ENCODE measurements around the gene NIPA2.
"Not testable (repeated sequence)": the region's sequence is repeated elsewhere in the genome, so short reads cannot be mapped to it uniquely, and the experiment has no call there.

Gene NIPA2

DNA sequence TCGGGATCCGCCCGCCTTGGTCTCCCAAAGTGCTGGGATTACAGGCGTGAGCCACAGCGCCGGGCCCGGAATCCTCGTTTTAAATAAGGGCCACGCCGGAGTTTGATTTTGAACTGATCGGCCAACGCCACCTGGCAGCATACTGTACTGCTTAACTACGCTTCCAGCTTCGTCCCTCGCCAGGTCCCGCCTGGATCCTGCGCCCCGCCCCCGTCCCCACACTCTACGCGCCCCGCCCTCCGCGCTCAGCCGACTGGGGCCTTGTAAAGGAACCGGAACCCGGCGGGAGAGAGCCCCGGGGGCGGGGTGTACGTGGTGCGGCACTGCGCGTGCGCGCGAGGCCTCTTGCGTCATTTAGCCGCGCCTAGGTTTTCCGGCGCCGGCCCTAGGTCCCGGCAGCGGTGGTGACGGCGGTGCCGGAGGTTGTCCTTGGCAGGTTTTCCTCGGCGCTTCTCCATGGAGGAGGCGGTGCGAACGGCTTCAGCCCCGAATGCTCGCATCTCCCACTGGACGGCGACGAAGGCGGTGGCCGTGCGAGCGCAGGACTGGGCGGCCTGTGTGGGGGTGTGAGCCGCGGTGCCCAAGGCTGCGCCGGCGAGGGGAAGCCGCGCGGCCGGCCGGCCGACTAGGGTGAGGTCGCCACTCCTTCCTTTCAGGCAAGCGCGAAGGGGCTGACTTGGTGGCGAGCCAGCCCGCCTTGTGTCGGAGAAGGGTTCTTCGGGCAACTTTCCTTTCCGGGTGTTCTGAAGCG, at the start of gene NIPA2:
NIPA2 (plus strand) TSS at position 375 of the 751 bp plus-strand sequence. CDS start 13,066 bp downstream, outside the sequence.
- no peaks in the 10 kb centered on the region for H3K27me3 ChIP-seq (ENCODE audit: control insufficient read depth, insufficient read depth, low read length)
- peaks cover 10% of the 10 kb centered on the region for H3K4me1 ChIP-seq (ENCODE audit: control insufficient read depth, low read depth, low read length)
- peak within 1 kb of the TSS; percentile 96 for H3K4me3 ChIP-seq (ENCODE audit: low read length)
- H3K9me3 ChIP-seq (ENCODE audit: control insufficient read depth, low read depth, low read length) = no peaks in the 10 kb centered on the region
- H3K27ac ChIP-seq (ENCODE audit: low read length) = peak within 1 kb of the TSS; percentile 71
- H3K9ac ChIP-seq (ENCODE audit: low read length) = peak within 1 kb of the TSS; percentile 94
- H3K36me3 ChIP-seq (ENCODE audit: control insufficient read depth, low read depth, low read length) = no peaks in the 10 kb centered on the region

DNA sequence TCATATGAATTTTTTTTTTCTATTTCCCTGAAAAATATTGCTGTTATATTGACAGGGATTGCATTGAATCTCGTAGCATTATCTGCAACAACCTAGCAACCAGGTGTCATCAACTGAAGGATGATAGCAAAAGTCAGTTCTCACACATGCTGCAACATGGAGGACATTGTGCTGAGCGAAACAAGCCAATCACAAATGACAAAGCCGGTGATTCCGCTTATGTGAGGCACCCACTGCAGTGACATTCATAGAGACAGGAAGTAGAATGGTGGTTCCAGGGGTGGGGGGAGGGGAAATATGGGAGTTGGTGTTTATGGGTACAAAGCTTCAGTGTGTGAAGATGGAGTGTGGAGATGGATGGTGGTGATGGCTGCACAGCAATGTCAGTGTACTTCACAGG, 44.4 kb upstream of the NIPA2 start:
- Histone ChIP-seq H3K27ac (ENCODE audit: low read length) (no peak overlapping the region), H3K4me1 (ENCODE audit: control insufficient read depth, low read depth, low read length) (no peaks in the 10 kb centered on the region), H3K9ac (ENCODE audit: low read length) (no peak overlapping the region), H3K27me3 (ENCODE audit: control insufficient read depth, insufficient read depth, low read length) (no peaks in the 10 kb centered on the region), H3K4me3 (ENCODE audit: low read length) (no peak overlapping the region), H3K9me3 (ENCODE audit: control insufficient read depth, low read depth, low read length) (no peaks in the 10 kb centered on the region), H3K36me3 (ENCODE audit: control insufficient read depth, low read depth, low read length) (no peaks in the 10 kb centered on the region)

DNA sequence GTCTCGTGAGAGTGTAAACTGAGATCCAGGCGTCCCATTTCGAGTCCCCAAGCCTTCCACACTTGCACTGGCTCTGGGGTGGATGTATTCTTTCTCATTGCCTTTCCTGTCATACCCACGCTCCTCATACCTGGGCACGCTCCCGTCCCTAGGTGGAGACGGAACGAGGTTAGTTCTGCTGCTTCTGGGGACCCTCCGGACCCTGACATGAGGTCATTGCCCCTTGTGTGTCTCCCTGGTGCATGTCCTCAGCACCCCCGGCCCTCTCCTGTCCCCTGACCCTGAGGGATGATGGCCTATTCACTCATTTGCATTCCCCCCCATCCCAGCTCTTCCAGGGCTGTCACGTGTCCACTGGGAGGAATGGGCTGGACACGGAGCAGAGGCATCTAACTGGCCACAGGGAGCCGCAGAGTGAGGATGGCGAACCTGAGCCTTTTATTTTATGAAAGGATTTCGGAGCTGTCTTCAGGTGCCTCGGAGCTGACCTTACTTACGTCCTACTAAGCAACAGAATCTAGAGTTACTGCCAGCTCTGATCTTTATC, 43.8 kb upstream of the NIPA2 start:
- Histone ChIP-seq H3K4me1 (ENCODE audit: control insufficient read depth, low read depth, low read length) (no peaks in the 10 kb centered on the region), H3K9me3 (ENCODE audit: control insufficient read depth, low read depth, low read length) (no peaks in the 10 kb centered on the region), H3K27ac (ENCODE audit: low read length) (no peak overlapping the region), H3K9ac (ENCODE audit: low read length) (no peak overlapping the region), H3K27me3 (ENCODE audit: control insufficient read depth, insufficient read depth, low read length) (no peaks in the 10 kb centered on the region), H3K36me3 (ENCODE audit: control insufficient read depth, low read depth, low read length) (no peaks in the 10 kb centered on the region), H3K4me3 (ENCODE audit: low read length) (no peak overlapping the region)

DNA sequence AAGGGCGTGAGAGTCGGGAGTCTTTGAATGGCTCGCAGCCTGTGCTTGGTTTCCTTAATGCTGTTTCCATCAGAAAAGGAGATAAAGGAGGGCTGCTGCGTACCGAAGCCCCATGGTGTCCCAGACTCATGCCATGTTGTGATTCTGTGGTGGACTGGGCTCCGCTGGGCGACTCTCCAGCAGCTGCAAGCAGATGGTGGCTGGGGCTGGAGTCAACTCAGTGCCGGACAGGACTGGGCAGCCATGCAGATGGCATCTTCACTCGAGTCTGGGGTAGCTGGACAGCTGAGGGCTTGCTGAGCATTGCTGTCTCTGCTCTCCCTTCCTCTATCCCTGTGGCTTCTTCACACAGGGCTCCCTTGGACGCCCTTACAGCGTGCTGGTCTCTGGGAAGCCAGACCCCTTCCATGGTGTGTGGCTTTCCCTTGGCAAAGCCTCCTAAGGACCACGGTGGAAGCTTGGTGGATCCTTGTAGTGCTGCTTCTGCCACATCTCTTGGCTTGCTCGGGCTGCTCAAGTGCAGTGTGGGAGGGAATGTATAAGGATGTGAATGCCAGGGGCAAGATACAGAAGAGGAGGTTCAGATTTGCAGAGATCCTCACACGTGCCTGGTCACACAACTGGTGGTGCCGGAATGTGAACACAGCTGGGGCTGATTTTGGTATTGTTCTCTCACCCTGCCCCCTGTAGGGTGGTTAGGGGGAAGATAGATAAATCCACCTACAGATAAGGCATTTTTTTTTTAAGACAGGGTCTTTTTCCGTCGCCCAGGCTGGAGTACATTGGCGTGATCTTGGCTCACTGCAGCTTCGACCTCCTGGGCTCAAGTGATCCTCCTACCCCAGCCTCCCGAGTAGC, 43.0 kb upstream of the NIPA2 start:
- H3K27me3 ChIP-seq (ENCODE audit: control insufficient read depth, insufficient read depth, low read length) = no peaks in the 10 kb centered on the region
- H3K4me3 ChIP-seq (ENCODE audit: low read length) = no peak overlapping the region
- H3K9ac ChIP-seq (ENCODE audit: low read length) = no peak overlapping the region
- no peaks in the 10 kb centered on the region for H3K9me3 ChIP-seq (ENCODE audit: control insufficient read depth, low read depth, low read length)
- no peaks in the 10 kb centered on the region for H3K4me1 ChIP-seq (ENCODE audit: control insufficient read depth, low read depth, low read length)
- H3K27ac ChIP-seq (ENCODE audit: low read length) = no peak overlapping the region
- no peaks in the 10 kb centered on the region for H3K36me3 ChIP-seq (ENCODE audit: control insufficient read depth, low read depth, low read length)

DNA sequence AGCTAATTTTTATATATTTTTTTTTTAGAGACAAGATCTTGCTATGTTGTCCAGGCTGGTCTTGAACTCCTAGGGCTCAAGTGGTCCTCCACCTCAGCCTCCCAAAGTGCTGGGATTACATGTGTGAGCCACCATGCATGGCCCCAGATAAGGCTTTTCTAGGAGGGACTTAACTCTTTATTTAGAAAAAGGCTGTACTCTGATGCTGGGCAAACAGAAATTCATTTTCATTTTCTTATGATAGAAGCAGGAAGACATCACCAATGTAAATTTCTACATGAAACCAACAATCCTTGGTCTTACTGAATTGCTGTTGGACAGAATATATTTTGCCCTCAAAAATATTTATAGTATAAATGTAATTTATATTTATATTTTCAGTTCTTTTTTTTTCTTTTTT, 42.4 kb upstream of the NIPA2 start:
- H3K4me1 ChIP-seq (ENCODE audit: control insufficient read depth, low read depth, low read length) = no peaks in the 10 kb centered on the region

DNA sequence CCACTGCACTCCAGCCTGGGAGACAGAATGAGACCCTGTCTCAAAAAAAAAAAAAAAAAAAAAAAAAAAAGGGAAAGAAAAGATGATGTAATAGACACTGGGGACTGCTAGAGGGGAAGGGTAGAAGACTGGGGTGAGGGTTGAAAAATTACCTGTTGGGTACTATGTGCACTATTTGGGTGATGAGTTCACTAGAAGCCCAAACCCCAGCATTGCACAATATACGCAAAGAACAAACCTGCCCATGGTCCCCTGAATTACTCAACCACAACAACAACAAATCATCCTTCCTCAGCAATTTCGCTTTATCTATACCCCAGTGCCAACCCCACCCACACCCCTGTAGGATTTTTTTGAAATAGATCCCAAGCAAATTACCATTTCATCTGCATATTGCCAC, 38.6 kb upstream of the NIPA2 start:
- Histone ChIP-seq H3K9ac (ENCODE audit: low read length) (no peak overlapping the region), H3K9me3 (ENCODE audit: control insufficient read depth, low read depth, low read length) (no peaks in the 10 kb centered on the region), H3K4me3 (ENCODE audit: low read length) (no peak overlapping the region), H3K27me3 (ENCODE audit: control insufficient read depth, insufficient read depth, low read length) (no peaks in the 10 kb centered on the region), H3K27ac (ENCODE audit: low read length) (no peak overlapping the region), H3K4me1 (ENCODE audit: control insufficient read depth, low read depth, low read length) (no peaks in the 10 kb centered on the region), H3K36me3 (ENCODE audit: control insufficient read depth, low read depth, low read length) (no peaks in the 10 kb centered on the region)

More for the DNA sequence above, 42.4 kb upstream of the NIPA2 start:
- Histone ChIP-seq H3K9ac (ENCODE audit: low read length) (no peak overlapping the region), H3K9me3 (ENCODE audit: control insufficient read depth, low read depth, low read length) (no peaks in the 10 kb centered on the region), H3K27ac (ENCODE audit: low read length) (no peak overlapping the region), H3K36me3 (ENCODE audit: control insufficient read depth, low read depth, low read length) (no peaks in the 10 kb centered on the region), H3K4me3 (ENCODE audit: low read length) (no peak overlapping the region), H3K27me3 (ENCODE audit: control insufficient read depth, insufficient read depth, low read length) (no peaks in the 10 kb centered on the region)

DNA sequence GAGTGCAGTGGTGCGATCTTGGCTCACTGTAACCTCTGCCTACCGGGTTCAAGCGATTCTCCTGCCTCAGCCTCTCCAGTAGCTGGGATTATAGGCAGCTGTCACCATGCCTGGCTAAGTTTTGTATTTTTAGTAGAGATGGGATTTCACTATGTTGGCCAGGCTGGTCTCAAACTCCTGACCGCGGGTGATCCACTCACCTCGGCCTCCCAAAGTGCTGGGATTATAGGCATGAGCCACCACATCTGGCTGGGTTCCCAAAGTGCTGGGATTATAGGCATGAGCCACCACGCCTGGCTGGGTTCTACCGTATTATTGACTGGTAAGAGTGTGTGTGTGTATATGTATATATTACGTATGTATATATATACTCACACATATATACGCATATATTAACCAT, 35.5 kb upstream of the NIPA2 start:
- H3K27me3 ChIP-seq (ENCODE audit: control insufficient read depth, insufficient read depth, low read length); H3K27ac ChIP-seq (ENCODE audit: low read length); H3K4me3 ChIP-seq (ENCODE audit: low read length); H3K9me3 ChIP-seq (ENCODE audit: control insufficient read depth, low read depth, low read length); H3K4me1 ChIP-seq (ENCODE audit: control insufficient read depth, low read depth, low read length); H3K36me3 ChIP-seq (ENCODE audit: control insufficient read depth, low read depth, low read length); H3K9ac ChIP-seq (ENCODE audit: low read length): not testable (repeated sequence)

DNA sequence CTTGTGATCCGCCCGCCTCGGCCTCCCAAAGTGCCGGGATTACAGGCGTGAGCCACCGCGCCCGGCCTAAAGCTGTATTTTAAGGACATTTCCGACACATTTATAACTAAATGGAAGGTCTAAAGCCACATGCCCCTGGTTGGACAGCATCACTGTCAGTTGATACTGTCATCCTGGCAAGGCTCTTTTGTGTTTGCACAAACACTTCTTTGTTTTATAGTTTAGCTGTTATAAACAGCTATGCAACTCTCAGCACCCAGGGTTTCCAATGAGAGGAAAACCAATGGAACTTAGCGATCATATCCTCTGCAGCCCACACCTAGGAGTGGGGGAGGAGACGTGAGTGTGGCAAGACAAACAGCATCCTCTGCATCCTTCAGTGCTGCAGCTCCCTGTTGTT, 32.3 kb upstream of the NIPA2 start:
- H3K27me3 ChIP-seq (ENCODE audit: control insufficient read depth, insufficient read depth, low read length) = no peaks in the 10 kb centered on the region

DNA sequence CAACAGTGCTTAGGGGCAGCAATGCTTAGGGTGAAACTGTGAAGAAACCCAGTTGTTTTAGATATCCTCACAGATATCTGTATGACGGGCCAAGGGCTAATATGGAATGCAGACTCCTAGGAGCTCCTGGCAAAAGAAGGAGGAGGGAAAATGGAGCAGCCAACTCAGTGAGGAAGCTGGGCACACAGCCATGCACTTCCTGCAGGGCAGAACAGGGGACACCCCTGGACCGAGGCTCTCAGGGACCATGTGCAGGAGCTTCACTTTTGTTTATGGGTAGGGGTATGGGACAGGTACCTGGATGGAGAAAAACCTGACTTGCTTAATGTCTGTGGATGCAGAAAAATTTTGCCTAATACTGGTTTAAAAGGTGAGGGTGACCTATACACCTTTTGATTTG, 31.8 kb upstream of the NIPA2 start:
- H3K9ac ChIP-seq (ENCODE audit: low read length) = no peak overlapping the region

More for the DNA sequence above, 32.3 kb upstream of the NIPA2 start:
- Histone ChIP-seq H3K4me1 (ENCODE audit: control insufficient read depth, low read depth, low read length) (no peaks in the 10 kb centered on the region), H3K27ac (ENCODE audit: low read length) (no peak overlapping the region), H3K9me3 (ENCODE audit: control insufficient read depth, low read depth, low read length) (no peaks in the 10 kb centered on the region), H3K4me3 (ENCODE audit: low read length) (no peak overlapping the region), H3K36me3 (ENCODE audit: control insufficient read depth, low read depth, low read length) (no peaks in the 10 kb centered on the region), H3K9ac (ENCODE audit: low read length) (no peak overlapping the region)

DNA sequence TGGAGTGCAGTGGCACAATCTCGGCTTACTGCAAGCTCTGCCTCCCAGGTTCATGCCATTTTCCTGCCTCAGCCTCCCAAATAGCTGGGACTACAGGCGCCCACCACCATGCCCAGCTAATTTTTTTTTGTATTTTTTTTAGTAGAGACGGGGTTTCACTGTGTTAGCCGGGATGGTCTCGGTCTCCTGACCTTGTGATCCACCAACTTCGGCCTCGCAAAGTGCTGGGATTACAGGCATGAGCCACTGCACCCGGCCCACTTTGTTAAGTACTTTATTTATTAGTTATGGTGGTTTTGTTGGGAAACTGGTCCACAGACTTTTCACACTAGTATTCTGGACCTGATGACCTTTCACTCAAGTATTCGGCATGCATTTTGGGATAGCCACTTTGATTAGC, 30.6 kb upstream of the NIPA2 start:
- not testable (repeated sequence) for H3K36me3 ChIP-seq (ENCODE audit: control insufficient read depth, low read depth, low read length); H3K27ac ChIP-seq (ENCODE audit: low read length); H3K9ac ChIP-seq (ENCODE audit: low read length); H3K9me3 ChIP-seq (ENCODE audit: control insufficient read depth, low read depth, low read length); H3K4me1 ChIP-seq (ENCODE audit: control insufficient read depth, low read depth, low read length); H3K27me3 ChIP-seq (ENCODE audit: control insufficient read depth, insufficient read depth, low read length); H3K4me3 ChIP-seq (ENCODE audit: low read length)

More for the DNA sequence above, 31.8 kb upstream of the NIPA2 start:
- Histone ChIP-seq H3K4me3 (ENCODE audit: low read length) (no peak overlapping the region), H3K27me3 (ENCODE audit: control insufficient read depth, insufficient read depth, low read length) (no peaks in the 10 kb centered on the region), H3K36me3 (ENCODE audit: control insufficient read depth, low read depth, low read length) (no peaks in the 10 kb centered on the region), H3K9me3 (ENCODE audit: control insufficient read depth, low read depth, low read length) (no peaks in the 10 kb centered on the region), H3K27ac (ENCODE audit: low read length) (no peak overlapping the region), H3K4me1 (ENCODE audit: control insufficient read depth, low read depth, low read length) (no peaks in the 10 kb centered on the region)

DNA sequence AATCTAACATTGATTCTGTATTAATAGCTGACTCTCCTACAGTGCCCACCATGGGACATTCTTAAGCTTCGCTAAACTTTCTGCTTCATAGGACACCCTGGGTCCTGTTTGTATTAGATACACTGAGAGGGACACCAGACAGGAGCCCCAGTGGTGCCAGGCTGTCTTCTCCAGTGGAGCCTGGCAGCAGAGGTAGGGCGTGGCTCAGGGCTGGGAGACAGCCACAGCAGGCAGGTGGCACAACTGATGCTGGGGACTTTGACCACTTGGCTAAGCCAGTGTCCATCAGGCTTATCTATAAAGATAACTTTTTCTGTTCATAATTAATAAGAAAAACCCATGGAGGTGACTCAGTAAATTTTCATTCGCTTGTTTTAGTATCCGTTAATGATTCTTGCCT, 30.2 kb upstream of the NIPA2 start:
- Histone ChIP-seq H3K4me3 (ENCODE audit: low read length) (no peak overlapping the region), H3K4me1 (ENCODE audit: control insufficient read depth, low read depth, low read length) (no peaks in the 10 kb centered on the region), H3K9me3 (ENCODE audit: control insufficient read depth, low read depth, low read length) (no peaks in the 10 kb centered on the region), H3K27ac (ENCODE audit: low read length) (no peak overlapping the region), H3K9ac (ENCODE audit: low read length) (no peak overlapping the region), H3K27me3 (ENCODE audit: control insufficient read depth, insufficient read depth, low read length) (no peaks in the 10 kb centered on the region), H3K36me3 (ENCODE audit: control insufficient read depth, low read depth, low read length) (no peaks in the 10 kb centered on the region)

Measured in iPS-18a (cell line).